Transverse colon (tissue), 4 donors: ENCODE data around the gene FRY.

ENCODE experiments used
- EP300 ChIP-seq: sonication (generic); formaldehyde crosslinking; IDR thresholded peaks from one replicate; pipeline ENCODE4 v1.6.1; 2017; ENCODE audit warnings: antibody characterized with exemption, low read depth
- POLR2A ChIP-seq: fragments of 450-650 bp; IDR thresholded peaks from one replicate; pipeline ENCODE4 v1.6.1; 2016; ENCODE audit warnings: antibody characterized with exemption, mild to moderate bottlenecking, moderate library complexity
- POLR2AphosphoS5 ChIP-seq, 3 donors: sonication (generic); formaldehyde crosslinking; IDR thresholded peaks; one replicate each; pipeline ENCODE4 v1.6.1; 2016; ENCODE audit warnings: antibody characterized with exemption in 3 of 3
- TF ChIP-seq, protein P1 (sequence below), 5 experiments: fragments of 200-600 bp in 3 of 5; fragments of 450-650 bp in 2 of 5; sonication (generic) in 3 of 5; IDR thresholded peaks; 1 replicate in 2 of 5; 2 replicates in 3 of 5; pipeline ENCODE4 v1.5.1; 2016 to 2017; ENCODE audit warnings: antibody characterized with exemption in 5 of 5, inconsistent platforms in 3 of 5, mild to moderate bottlenecking in 2 of 5, moderate library complexity in 1 of 5

- TF ChIP-seq, protein P1, sequence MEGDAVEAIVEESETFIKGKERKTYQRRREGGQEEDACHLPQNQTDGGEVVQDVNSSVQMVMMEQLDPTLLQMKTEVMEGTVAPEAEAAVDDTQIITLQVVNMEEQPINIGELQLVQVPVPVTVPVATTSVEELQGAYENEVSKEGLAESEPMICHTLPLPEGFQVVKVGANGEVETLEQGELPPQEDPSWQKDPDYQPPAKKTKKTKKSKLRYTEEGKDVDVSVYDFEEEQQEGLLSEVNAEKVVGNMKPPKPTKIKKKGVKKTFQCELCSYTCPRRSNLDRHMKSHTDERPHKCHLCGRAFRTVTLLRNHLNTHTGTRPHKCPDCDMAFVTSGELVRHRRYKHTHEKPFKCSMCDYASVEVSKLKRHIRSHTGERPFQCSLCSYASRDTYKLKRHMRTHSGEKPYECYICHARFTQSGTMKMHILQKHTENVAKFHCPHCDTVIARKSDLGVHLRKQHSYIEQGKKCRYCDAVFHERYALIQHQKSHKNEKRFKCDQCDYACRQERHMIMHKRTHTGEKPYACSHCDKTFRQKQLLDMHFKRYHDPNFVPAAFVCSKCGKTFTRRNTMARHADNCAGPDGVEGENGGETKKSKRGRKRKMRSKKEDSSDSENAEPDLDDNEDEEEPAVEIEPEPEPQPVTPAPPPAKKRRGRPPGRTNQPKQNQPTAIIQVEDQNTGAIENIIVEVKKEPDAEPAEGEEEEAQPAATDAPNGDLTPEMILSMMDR (IDR thresholded peaks at IDR 0.05) = no peak
- TF ChIP-seq POLR2A = no peak
- TF ChIP-seq EP300 = no peak
- no peak for TF ChIP-seq POLR2AphosphoS5 (IDR thresholded peaks at IDR 0.05)
Measured at GRCh38 chr13:32317716-32318465, 286.3 kb downstream of the FRY start.
